Loucy (cell line): Measurements from ENCODE around the gene ANKRD13A.
"Not testable (repeated sequence)": the region's sequence is repeated elsewhere in the genome, so short reads cannot be mapped to it uniquely, and the experiment has no call there.

Experiments
- EZH2phosphoT487 ChIP-seq: fragments of 200-600 bp; IDR thresholded peaks from 2 replicates; pipeline ENCODE4 v1.6.1; 2018; ENCODE audit warnings: antibody characterized with exemption, mild to moderate bottlenecking, moderate library complexity, borderline replicate concordance
- TF ChIP-seq, protein P1 (sequence below): fragments of 200-600 bp; sonication (generic); conservative IDR thresholded peaks from 2 replicates; pipeline ENCODE4 v1.5.1; 2014; ENCODE audit warnings: mild to moderate bottlenecking, antibody characterized with exemption, low read length

DNA sequence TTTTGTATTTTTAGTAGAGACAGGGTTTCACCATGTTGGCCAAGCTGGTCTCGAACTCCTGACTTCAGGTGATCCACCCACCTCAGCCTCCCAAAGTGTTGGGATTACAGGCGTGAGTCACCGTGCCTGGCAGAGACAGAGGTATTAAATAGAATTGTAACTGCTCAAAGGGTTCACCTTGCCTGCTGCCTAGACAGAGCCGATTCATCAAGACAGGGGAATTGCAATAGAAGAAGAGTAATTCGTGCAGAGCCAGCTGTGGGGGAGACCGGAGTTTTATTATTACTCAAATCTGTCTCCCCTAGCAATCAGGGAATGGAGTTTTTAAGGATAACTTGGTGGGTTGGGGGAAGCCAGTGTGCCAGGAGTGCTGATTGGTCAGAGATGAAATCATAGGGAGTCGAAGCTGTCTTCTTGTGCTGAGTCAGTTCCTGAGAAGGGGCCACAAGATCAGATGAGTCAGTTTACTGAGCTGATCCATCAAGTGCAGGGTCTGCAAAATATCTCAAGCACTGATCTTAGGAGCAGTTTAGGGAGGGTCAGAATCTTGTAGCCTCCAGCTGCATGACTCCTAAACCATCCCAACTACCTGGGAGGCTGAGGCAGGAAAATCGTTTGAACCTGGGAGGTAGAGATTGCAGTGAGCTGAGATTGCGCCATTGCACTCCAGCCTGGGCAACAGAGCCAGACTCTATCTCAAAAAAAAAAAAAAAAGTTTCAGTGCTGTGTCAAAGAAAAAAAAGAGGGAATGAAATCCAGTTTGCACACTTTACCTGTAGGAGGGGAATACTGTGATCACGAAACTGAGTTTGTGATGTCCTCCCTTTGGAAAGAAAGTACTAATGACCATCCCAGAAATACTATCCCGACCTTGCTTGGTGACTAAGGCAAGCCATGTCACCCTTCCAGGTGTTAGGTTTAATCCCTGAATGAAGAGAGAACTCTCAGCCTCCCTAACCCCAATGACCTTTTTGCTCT, 56.4 kb downstream of the ANKRD13A start:
- TF ChIP-seq, protein P1, sequence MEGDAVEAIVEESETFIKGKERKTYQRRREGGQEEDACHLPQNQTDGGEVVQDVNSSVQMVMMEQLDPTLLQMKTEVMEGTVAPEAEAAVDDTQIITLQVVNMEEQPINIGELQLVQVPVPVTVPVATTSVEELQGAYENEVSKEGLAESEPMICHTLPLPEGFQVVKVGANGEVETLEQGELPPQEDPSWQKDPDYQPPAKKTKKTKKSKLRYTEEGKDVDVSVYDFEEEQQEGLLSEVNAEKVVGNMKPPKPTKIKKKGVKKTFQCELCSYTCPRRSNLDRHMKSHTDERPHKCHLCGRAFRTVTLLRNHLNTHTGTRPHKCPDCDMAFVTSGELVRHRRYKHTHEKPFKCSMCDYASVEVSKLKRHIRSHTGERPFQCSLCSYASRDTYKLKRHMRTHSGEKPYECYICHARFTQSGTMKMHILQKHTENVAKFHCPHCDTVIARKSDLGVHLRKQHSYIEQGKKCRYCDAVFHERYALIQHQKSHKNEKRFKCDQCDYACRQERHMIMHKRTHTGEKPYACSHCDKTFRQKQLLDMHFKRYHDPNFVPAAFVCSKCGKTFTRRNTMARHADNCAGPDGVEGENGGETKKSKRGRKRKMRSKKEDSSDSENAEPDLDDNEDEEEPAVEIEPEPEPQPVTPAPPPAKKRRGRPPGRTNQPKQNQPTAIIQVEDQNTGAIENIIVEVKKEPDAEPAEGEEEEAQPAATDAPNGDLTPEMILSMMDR = not testable (repeated sequence)
- not testable (repeated sequence) for TF ChIP-seq EZH2phosphoT487
